A549 (cell line): Measurements from ENCODE around the gene PRKAR1B. TPM values are rescaled to one million over a fixed set of nuclear protein-coding genes. Genes with fewer than 3 reads are reported as not detected.

Experiments used
- ATAC-seq, 2 experiments: fragments of 200-7000 bp in 1 of 2; fragments of >200 bp in 1 of 2; cut with Nextera tagmentation in 1 of 2; cut with Tn5 transposase in 1 of 2; 3 replicates each; pipeline versions ENCODE4 v1.8.0 to v1.9.1; 2018 to 2020; ENCODE audit warnings: mild to moderate bottlenecking in 1 of 2, moderate library complexity in 1 of 2
- CTCF ChIA-PET: fragments of 300-600 bp; sonication (Branson Sonifier 250); formaldehyde crosslinking; extraction: SDS; loops from one replicate; lab custom pipeline; 2021; ENCODE audit warnings: antibody characterized with exemption, inconsistent platforms; lab: Yijun Ruan, JAX
- POLR2A ChIA-PET: fragments of 350-600 bp; formaldehyde crosslinking; extraction: SDS; loops from one replicate; lab custom pipeline; 2021; ENCODE audit warnings: antibody characterized with exemption, inconsistent platforms; lab: Yijun Ruan, JAX
- DNase-seq, 2 experiments: peaks; one replicate each; pipeline versions ENCODE4 v3.0.0 to v3.0.0-alpha.2; 2011 to 2016; ENCODE audit warnings: low read depth in 1 of 2, low spot score in 1 of 2
- FAIRE-seq: peaks from 2 replicates; lab custom pipeline; 2011; peaks lifted over from hg19 to GRCh38; lab: Jason Lieb, UNC
- H3K27ac ChIP-seq, 2 experiments: fragments of >200 bp; sonication (Bioruptor Twin); formaldehyde crosslinking; 3 replicates each; pipeline ENCODE4 v1.5.1; 2016 to 2017
- H3K4me1 ChIP-seq: fragments of >200 bp; sonication (Bioruptor Twin); formaldehyde crosslinking; 3 replicates; pipeline ENCODE4 v1.6.1; 2016
- H3K4me2 ChIP-seq: fragments of >200 bp; sonication (Bioruptor Twin); formaldehyde crosslinking; 3 replicates; pipeline ENCODE4 v1.6.1; 2016
- H3K4me3 ChIP-seq: fragments of >200 bp; sonication (Bioruptor Twin); formaldehyde crosslinking; 3 replicates; pipeline ENCODE4 v1.5.1; 2016
- H3K9me3 ChIP-seq: fragments of >200 bp; sonication (Bioruptor Twin); formaldehyde crosslinking; 3 replicates; pipeline ENCODE4 v1.6.1; 2016
- EHF ChIP-seq: fragments of 250-450 bp; sonication (Bioruptor Pico); IDR thresholded peaks from 2 replicates; pipeline ENCODE4 v1.5.0; 2020; ENCODE audit warnings: mild to moderate bottlenecking
- FOSL2 ChIP-seq, 2 experiments: fragments of 450-650 bp in 1 of 2; fragments of >200 bp in 1 of 2; sonication (Bioruptor Twin) in 1 of 2; formaldehyde crosslinking; IDR thresholded peaks; 2 replicates each; pipeline versions ENCODE4 v1.5.0 to v1.6.1; 2016 to 2020; ENCODE audit warnings: mild to moderate bottlenecking in 1 of 2, moderate library complexity in 1 of 2
- HOXB5 ChIP-seq: fragments of 250-450 bp; sonication (Bioruptor Pico); IDR thresholded peaks from 2 replicates; pipeline ENCODE4 v1.5.0; 2020; ENCODE audit warnings: mild to moderate bottlenecking, moderate library complexity
- JUN ChIP-seq, 2 experiments: fragments of >200 bp; sonication (Bioruptor Twin); formaldehyde crosslinking; IDR thresholded peaks; 2 replicates in 1 of 2; 3 replicates in 1 of 2; pipeline ENCODE4 v1.6.1; 2016 to 2017
- KDM1A ChIP-seq: fragments of 200-600 bp; sonication (generic); IDR thresholded peaks from 2 replicates; pipeline ENCODE4 v1.6.1; 2016; ENCODE audit warnings: low read depth, mild to moderate bottlenecking
- KDM5A ChIP-seq: fragments of 200-600 bp; sonication (generic); IDR thresholded peaks from 2 replicates; pipeline ENCODE4 v1.6.1; 2016; ENCODE audit warnings: antibody characterized with exemption, mild to moderate bottlenecking
- MAFK ChIP-seq: fragments of 450-650 bp; IDR thresholded peaks from 2 replicates; pipeline ENCODE4 v1.6.1; 2014; ENCODE audit not compliant: partially characterized antibody
- MYC ChIP-seq: IDR thresholded peaks from 2 replicates; pipeline ENCODE4 v1.6.1; 2012; ENCODE audit warnings: mild to moderate bottlenecking, inconsistent platforms, low read length, improper control_type of control experiment, borderline replicate concordance
- NFE2L2 ChIP-seq: fragments of 150-350 bp; conservative IDR thresholded peaks from 2 replicates; pipeline ENCODE4 v1.6.1; 2014; ENCODE audit warnings: low read length
- NR3C1 ChIP-seq: fragments of >200 bp; sonication (Bioruptor Twin); formaldehyde crosslinking; IDR thresholded peaks from 3 replicates; pipeline ENCODE4 v1.6.1; 2017
- POLR2AphosphoS2 ChIP-seq: conservative IDR thresholded peaks from 2 replicates; pipeline ENCODE4 v1.6.1; 2012; ENCODE audit warnings: low read length, improper control_type of control experiment, inconsistent platforms
- RAD21 ChIP-seq, 2 experiments: fragments of >200 bp in 1 of 2; sonication (Bioruptor Twin) in 1 of 2; formaldehyde crosslinking in 1 of 2; IDR thresholded peaks in 1 of 2; conservative IDR thresholded peaks in 1 of 2; 2 replicates in 1 of 2; 3 replicates in 1 of 2; pipeline ENCODE4 v1.6.1; 2012 to 2018; ENCODE audit warnings: inconsistent platforms in 1 of 2
- RCOR1 ChIP-seq: fragments of 150-350 bp; IDR thresholded peaks from 2 replicates; pipeline ENCODE4 v1.6.1; 2014; ENCODE audit warnings: antibody characterized with exemption, low read length, low read depth
- RFX5 ChIP-seq: fragments of 450-650 bp; IDR thresholded peaks from 2 replicates; pipeline ENCODE4 v1.7.1; 2014; ENCODE audit warnings: antibody characterized with exemption, mild to moderate bottlenecking, moderate library complexity
- RNF2 ChIP-seq: fragments of 200-600 bp; sonication (generic); IDR thresholded peaks from 2 replicates; pipeline ENCODE4 v1.6.1; 2016; ENCODE audit warnings: low read depth, mild to moderate bottlenecking, antibody characterized with exemption, moderate library complexity, borderline replicate concordance
- TFCP2L1 ChIP-seq: fragments of 250-450 bp; sonication (Bioruptor Pico); IDR thresholded peaks from 2 replicates; pipeline ENCODE4 v1.5.0; 2021; ENCODE audit warnings: mild to moderate bottlenecking
- ZNF302 ChIP-seq: fragments of 250-450 bp; sonication (Bioruptor Pico); IDR thresholded peaks from 2 replicates; pipeline ENCODE4 v1.9.0; 2021; ENCODE audit warnings: inconsistent platforms, mild to moderate bottlenecking, moderate library complexity
- WGBS: methylation state at CpG from one replicate; pipeline ENCODE4 v1.1.6; 2017; ENCODE audit errors: missing lambda C conversion rate; 5-methylcytosine and 5-hydroxymethylcytosine counted together
- polyA plus RNA-seq, 4 experiments: library from polyadenylated mRNA; depleted of rRNA in 3 of 4; stranded (reverse); fragments of >200 nt; fragmentation: RNase III in 1 of 4; extraction: RNeasy Plus Mini Kit Qiagen cat#74134 plus additional on column Dnase treatment in 1 of 4; gene quantifications; 2 replicates in 3 of 4; 3 replicates in 1 of 4; pipeline ENCODE4 v1.2.3, GENCODE V29; 2011 to 2017
- TF ChIP-seq, protein P1 (sequence below): fragments of >200 bp; sonication (Bioruptor Twin); formaldehyde crosslinking; IDR thresholded peaks from 2 replicates; pipeline ENCODE4 v1.6.1; 2016
- TF ChIP-seq, protein P2 (sequence below): IDR thresholded peaks from 2 replicates; pipeline ENCODE4 v1.6.1; 2012
- TF ChIP-seq, protein P3 (sequence below): fragments of 450-650 bp; IDR thresholded peaks from 2 replicates; pipeline ENCODE4 v1.6.1; 2014; ENCODE audit warnings: antibody characterized with exemption
- TF ChIP-seq, protein P4 (sequence below): fragments of 250-450 bp; sonication (Bioruptor Pico); IDR thresholded peaks from 2 replicates; pipeline ENCODE4 v1.5.0; 2020; ENCODE audit warnings: low read depth, mild to moderate bottlenecking, moderate library complexity

PRKAR1B gene
- polyA plus RNA-seq, 2 of the 4 experiments (the other 2 are of a cell fraction): 10.1 to 33.7 TPM

- ATAC-seq (no peak), FAIRE-seq (no peak), DNase-seq (no peak)
- TF ChIP-seq NR3C1: no peak
- no peak for TF ChIP-seq MAFK
- no peak overlapping the region for H3K27ac ChIP-seq
- no peak overlapping the region for H3K4me2 ChIP-seq
- WGBS: 90% methylated on average over 15 of the region's 15 CpGs
- H3K9me3 ChIP-seq: no peaks in the 10 kb centered on the region
- H3K4me3 ChIP-seq: no peak overlapping the region
- H3K4me1 ChIP-seq: no peaks in the 10 kb centered on the region
- ChIA-PET POLR2A (no interaction called here), CTCF (no interaction called here)
Measured at GRCh38 chr7:584122-584465, 143.0 kb downstream of the PRKAR1B start.

GRCh38 chr7:583410-584121, 143.5 kb downstream of the PRKAR1B start:
- FAIRE-seq (no peak), ATAC-seq (no peak), DNase-seq (no peak)
- no peaks in the 10 kb centered on the region for H3K9me3 ChIP-seq
- 91% methylated on average over 24 of the region's 30 CpGs for WGBS
- ChIA-PET CTCF (no interaction called here), POLR2A (no interaction called here)
- no peak overlapping the region for H3K27ac ChIP-seq
- TF ChIP-seq MYC: no peak
- TF ChIP-seq POLR2AphosphoS2: no peak
- H3K4me1 ChIP-seq: no peaks in the 10 kb centered on the region
- H3K4me3 ChIP-seq: no peak overlapping the region
- H3K4me2 ChIP-seq: no peak overlapping the region

DNA sequence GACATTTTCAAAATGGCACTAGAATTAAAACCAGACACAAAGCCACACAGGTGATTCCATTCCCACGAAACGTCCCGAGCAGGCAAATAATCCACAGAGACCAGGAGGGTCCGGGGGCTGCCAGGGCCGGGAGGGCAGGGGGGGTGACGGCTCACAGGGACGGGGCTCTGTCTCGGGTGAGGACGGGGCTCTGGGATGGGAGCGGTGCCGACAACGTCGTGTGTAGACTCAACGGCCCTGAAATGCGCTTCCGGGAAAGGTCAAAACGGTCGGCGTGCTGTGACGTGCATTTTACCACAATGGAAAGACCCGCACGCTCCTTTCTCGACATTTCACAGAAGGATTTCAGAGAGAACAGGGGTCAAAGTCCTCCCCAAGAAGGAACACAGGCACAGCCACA, 144.2 kb downstream of the PRKAR1B start:
- Histone ChIP-seq H3K27ac (no peak overlapping the region), H3K4me1 (no peaks in the 10 kb centered on the region), H3K4me3 (no peak overlapping the region), H3K9me3 (no peaks in the 10 kb centered on the region), H3K4me2 (no peak overlapping the region)
- ATAC-seq (no peak), DNase-seq (no peak), FAIRE-seq (no peak)
- WGBS: 94% methylated on average over 22 of the region's 23 CpGs
- no peak for TF ChIP-seq RCOR1
- no peak for TF ChIP-seq FOSL2 (IDR thresholded peaks at IDR 0.05)
- TF ChIP-seq FOSL2 (CRISPR knock-in tag; IDR thresholded peaks at IDR 0.05): no peak
- TF ChIP-seq, protein P1, sequence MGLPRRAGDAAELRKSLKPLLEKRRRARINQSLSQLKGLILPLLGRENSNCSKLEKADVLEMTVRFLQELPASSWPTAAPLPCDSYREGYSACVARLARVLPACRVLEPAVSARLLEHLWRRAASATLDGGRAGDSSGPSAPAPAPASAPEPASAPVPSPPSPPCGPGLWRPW: no peak
- TF ChIP-seq JUN (IDR thresholded peaks at IDR 0.05): no peak
- TF ChIP-seq HOXB5 (CRISPR knock-in tag): no peak
- no peak for TF ChIP-seq RFX5
- TF ChIP-seq NFE2L2: no peak
- TF ChIP-seq, protein P2, sequence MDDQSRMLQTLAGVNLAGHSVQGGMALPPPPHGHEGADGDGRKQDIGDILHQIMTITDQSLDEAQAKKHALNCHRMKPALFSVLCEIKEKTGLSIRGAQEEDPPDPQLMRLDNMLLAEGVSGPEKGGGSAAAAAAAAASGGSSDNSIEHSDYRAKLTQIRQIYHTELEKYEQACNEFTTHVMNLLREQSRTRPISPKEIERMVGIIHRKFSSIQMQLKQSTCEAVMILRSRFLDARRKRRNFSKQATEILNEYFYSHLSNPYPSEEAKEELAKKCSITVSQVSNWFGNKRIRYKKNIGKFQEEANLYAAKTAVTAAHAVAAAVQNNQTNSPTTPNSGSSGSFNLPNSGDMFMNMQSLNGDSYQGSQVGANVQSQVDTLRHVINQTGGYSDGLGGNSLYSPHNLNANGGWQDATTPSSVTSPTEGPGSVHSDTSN: no peak
- TF ChIP-seq KDM1A: no peak
- no peak for TF ChIP-seq RNF2
- no peak for TF ChIP-seq KDM5A
- TF ChIP-seq RAD21 (conservative IDR thresholded peaks at IDR 0.05 in 1 of 2, IDR thresholded peaks at IDR 0.05 in 1 of 2): no peak
- TF ChIP-seq EHF (CRISPR knock-in tag): no peak
- TF ChIP-seq, protein P3, sequence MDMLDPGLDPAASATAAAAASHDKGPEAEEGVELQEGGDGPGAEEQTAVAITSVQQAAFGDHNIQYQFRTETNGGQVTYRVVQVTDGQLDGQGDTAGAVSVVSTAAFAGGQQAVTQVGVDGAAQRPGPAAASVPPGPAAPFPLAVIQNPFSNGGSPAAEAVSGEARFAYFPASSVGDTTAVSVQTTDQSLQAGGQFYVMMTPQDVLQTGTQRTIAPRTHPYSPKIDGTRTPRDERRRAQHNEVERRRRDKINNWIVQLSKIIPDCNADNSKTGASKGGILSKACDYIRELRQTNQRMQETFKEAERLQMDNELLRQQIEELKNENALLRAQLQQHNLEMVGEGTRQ: no peak
- TF ChIP-seq ZNF302 (CRISPR knock-in tag): no peak
- TF ChIP-seq, protein P4, sequence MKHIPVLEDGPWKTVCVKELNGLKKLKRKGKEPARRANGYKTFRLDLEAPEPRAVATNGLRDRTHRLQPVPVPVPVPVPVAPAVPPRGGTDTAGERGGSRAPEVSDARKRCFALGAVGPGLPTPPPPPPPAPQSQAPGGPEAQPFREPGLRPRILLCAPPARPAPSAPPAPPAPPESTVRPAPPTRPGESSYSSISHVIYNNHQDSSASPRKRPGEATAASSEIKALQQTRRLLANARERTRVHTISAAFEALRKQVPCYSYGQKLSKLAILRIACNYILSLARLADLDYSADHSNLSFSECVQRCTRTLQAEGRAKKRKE: no peak
- no peak for TF ChIP-seq TFCP2L1 (CRISPR knock-in tag)
- ChIA-PET CTCF (no interaction called here), POLR2A (no interaction called here)
